ENCODE measurements around the gene NUDT13. TPM values are rescaled to one million over a fixed set of nuclear protein-coding genes. Genes with fewer than 3 reads are reported as not detected.

NUDT13 gene
- total RNA-seq, 1 donor from 2014 or later: 8.4 TPM

GRCh38 chr10:73163096-73163495 lies 52.8 kb downstream of the NUDT13 start:
- no peak for DNase-seq (ENCODE audit: low spot score)

- DNase-seq (ENCODE audit: low spot score): no peak
These were observed 56.7 kb downstream of the NUDT13 start for GRCh38 chr10:73166972-73167371.

GRCh38 chr10:73167458-73167782 lies 57.2 kb downstream of the NUDT13 start:
- no peak for DNase-seq (ENCODE audit: low spot score)

- DNase-seq (ENCODE audit: low spot score): peak; percentile 99
These were observed 57.7 kb downstream of the NUDT13 start, which contains the start of the genes ECD and FAM149B1 for GRCh38 chr10:73167783-73168464. Gene ECD (minus strand): TSS chr10:73168008. CDS start chr10:73163937, 4,071 bp downstream. Gene FAM149B1 (plus strand): TSS chr10:73168119. CDS start chr10:73168340, 221 bp downstream.

- DNase-seq (ENCODE audit: low spot score): no peak
These were observed 58.2 kb downstream of the NUDT13 start for GRCh38 chr10:73168465-73168803.

- DNase-seq (ENCODE audit: low spot score): no peak
These were observed 59.1 kb downstream of the NUDT13 start for GRCh38 chr10:73169320-73169719.

- DNase-seq (ENCODE audit: low spot score): no peak
These were observed 62.6 kb downstream of the NUDT13 start for GRCh38 chr10:73172867-73173266.

GRCh38 chr10:73174148-73174925 lies 64.1 kb downstream of the NUDT13 start:
- DNase-seq (ENCODE audit: low spot score): no peak

Other genes with a start within 250 kb of the NUDT13 start
- not detected for gene OIT3, start 216.7 kb upstream of the NUDT13 start, total RNA-seq (ENCODE audit: insufficient read depth, low replicate concordance)
- 0.72 TPM for gene PLA2G12B, start 155.6 kb upstream of the NUDT13 start, total RNA-seq (ENCODE audit: insufficient read depth, low replicate concordance)
- gene P4HA1, start 13.6 kb upstream of the NUDT13 start, total RNA-seq (ENCODE audit: insufficient read depth, low replicate concordance): 288 TPM
- 26.5 TPM for gene ECD, start 57.6 kb downstream of the NUDT13 start, total RNA-seq (ENCODE audit: insufficient read depth, low replicate concordance)
- 24.1 TPM for gene FAM149B1, start 57.7 kb downstream of the NUDT13 start, total RNA-seq (ENCODE audit: insufficient read depth, low replicate concordance)
- 23.6 TPM for gene DNAJC9, start 136.8 kb downstream of the NUDT13 start, total RNA-seq (ENCODE audit: insufficient read depth, low replicate concordance)
- 24.3 TPM for gene MRPS16, start 142.2 kb downstream of the NUDT13 start, total RNA-seq (ENCODE audit: insufficient read depth, low replicate concordance)
- gene CFAP70, start 248.4 kb downstream of the NUDT13 start, total RNA-seq (ENCODE audit: insufficient read depth, low replicate concordance): 6.5 TPM

Data from umbilical cord (tissue), 2 donors.